Left lung (tissue), 10 donors: ENCODE data around the gene MOB2. TPM values are rescaled to one million over a fixed set of nuclear protein-coding genes. Genes with fewer than 3 reads are reported as not detected.
A peak's percentile ranks its signal among the peaks of the same experiment; 100 is the strongest.
"Not testable (repeated sequence)": the region's sequence is repeated elsewhere in the genome, so short reads cannot be mapped to it uniquely, and the experiment has no call there.

Experiments
- ATAC-seq: fragments of 200-7000 bp; cut with Tn5 transposase; one replicate; pipeline ENCODE4 v1.9.1; 2020; ENCODE audit warnings: moderate library complexity
- DNase-seq, 4 donors: peaks; one replicate each; pipeline ENCODE4 v3.0.0-alpha.2; 2013 to 2020
- H3K27ac ChIP-seq, 2 donors: fragments of 200-600 bp; sonication (generic) in 1 of 2; one replicate each; pipeline versions ENCODE4 v1.5.0 to v1.8.0; 2020 to 2021
- H3K27me3 ChIP-seq, 2 donors: fragments of 200-600 bp; sonication (generic) in 1 of 2; one replicate each; pipeline versions ENCODE4 v1.5.0 to v1.8.0; 2020 to 2021
- H3K36me3 ChIP-seq, 2 donors: fragments of 200-600 bp; sonication (generic) in 1 of 2; one replicate each; pipeline versions ENCODE4 v1.5.0 to v1.8.0; 2020 to 2021
- H3K4me1 ChIP-seq, 2 donors: fragments of 200-600 bp; one replicate each; pipeline ENCODE4 v1.8.0; 2021
- H3K4me3 ChIP-seq, 2 donors: fragments of 200-600 bp; sonication (generic) in 1 of 2; one replicate each; pipeline versions ENCODE4 v1.5.0 to v1.8.0; 2020 to 2021; ENCODE audit warnings: mild to moderate bottlenecking in 1 of 2
- H3K9me3 ChIP-seq, 2 donors: fragments of 200-600 bp; sonication (generic) in 1 of 2; one replicate each; pipeline versions ENCODE4 v1.5.0 to v1.8.0; 2020 to 2021
- intact Hi-C, 2 donors: fragments of 100-400 bp; cut with DNase I; formaldehyde crosslinking; loops; one replicate each; pipeline versions ENCODE4 v1.11.2 to v1.14.2; 2022
- polyA plus RNA-seq, 6 donors: library from polyadenylated mRNA; unstranded; fragments of 120-200 nt; gene quantifications; one replicate each; pipeline ENCODE4 v1.2.1, GENCODE V29; 2013; ENCODE audit not compliant: insufficient read length in 6 of 6
- total RNA-seq, 2 donors: library from RNA; stranded (reverse); fragmentation: NEBNext Ultra II Directional; extraction: Animal tissue kit (Norgen Biotek cat#: 25700); gene quantifications; one replicate each; pipeline ENCODE4 v1.2.1, GENCODE V29; 2021
- TF ChIP-seq, protein P1 (sequence below), 2 donors: fragments of 200-600 bp; sonication (generic) in 1 of 2; IDR thresholded peaks; one replicate each; pipeline versions ENCODE4 v1.5.0 to v1.8.0; 2021; ENCODE audit warnings: antibody characterized with exemption in 2 of 2
- donor health status: DM: no; HTN: yes; CAD: no.
- donor health status: DM: no; HTN: no; CAD: no.

MOB2 gene
- total and polyA plus RNA-seq, 8 donors = 36.1 to 41.3 (median 37.3) TPM

DNA sequence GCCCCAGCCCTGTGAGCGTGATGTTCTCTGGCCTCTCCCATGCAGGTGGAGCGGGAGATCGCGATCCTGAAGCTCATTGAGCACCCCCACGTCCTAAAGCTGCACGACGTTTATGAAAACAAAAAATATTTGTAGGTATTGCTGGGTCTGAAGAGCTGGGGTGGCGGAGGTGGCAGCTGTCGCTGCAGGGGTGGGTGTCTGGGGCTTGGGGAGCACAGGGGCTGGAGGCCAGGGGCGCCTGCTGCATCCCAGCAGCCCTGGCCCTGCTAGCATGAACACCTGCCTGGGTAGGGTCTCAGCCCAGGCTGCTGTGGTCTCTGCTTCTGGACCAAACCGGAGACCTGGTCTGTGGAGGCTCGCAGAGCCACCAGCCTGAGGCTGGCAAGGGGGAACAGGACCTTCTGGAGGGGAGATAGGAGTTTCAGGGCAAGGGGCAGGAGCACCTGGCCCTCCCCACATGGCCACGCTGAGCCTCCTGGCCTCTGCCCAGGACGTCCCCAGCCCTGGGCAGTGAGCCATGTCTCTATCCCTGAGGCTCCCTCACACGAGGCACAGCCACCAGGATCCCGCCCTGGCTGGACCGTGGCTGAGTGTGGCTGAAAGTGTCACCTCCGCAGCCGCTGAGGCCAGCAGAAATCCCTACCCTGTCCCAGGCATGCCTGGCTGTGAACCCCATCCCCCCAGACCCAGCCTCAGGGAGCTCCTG, 48.2 kb downstream of the MOB2 start:
- DNase-seq = no peak
- peaks cover 0 to 86% of the 10 kb centered on the region in 2 donors for H3K27me3 ChIP-seq
- H3K27ac ChIP-seq = no peak overlapping the region
- TF ChIP-seq, protein P1, sequence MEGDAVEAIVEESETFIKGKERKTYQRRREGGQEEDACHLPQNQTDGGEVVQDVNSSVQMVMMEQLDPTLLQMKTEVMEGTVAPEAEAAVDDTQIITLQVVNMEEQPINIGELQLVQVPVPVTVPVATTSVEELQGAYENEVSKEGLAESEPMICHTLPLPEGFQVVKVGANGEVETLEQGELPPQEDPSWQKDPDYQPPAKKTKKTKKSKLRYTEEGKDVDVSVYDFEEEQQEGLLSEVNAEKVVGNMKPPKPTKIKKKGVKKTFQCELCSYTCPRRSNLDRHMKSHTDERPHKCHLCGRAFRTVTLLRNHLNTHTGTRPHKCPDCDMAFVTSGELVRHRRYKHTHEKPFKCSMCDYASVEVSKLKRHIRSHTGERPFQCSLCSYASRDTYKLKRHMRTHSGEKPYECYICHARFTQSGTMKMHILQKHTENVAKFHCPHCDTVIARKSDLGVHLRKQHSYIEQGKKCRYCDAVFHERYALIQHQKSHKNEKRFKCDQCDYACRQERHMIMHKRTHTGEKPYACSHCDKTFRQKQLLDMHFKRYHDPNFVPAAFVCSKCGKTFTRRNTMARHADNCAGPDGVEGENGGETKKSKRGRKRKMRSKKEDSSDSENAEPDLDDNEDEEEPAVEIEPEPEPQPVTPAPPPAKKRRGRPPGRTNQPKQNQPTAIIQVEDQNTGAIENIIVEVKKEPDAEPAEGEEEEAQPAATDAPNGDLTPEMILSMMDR (IDR thresholded peaks at IDR 0.05) = no peak
- no peaks in the 10 kb centered on the region for H3K36me3 ChIP-seq
- H3K4me3 ChIP-seq = no peak overlapping the region
- no peaks in the 10 kb centered on the region for H3K4me1 ChIP-seq
- ATAC-seq = no peak
- intact Hi-C loops = no loop called here
- no peaks in the 10 kb centered on the region for H3K9me3 ChIP-seq

DNA sequence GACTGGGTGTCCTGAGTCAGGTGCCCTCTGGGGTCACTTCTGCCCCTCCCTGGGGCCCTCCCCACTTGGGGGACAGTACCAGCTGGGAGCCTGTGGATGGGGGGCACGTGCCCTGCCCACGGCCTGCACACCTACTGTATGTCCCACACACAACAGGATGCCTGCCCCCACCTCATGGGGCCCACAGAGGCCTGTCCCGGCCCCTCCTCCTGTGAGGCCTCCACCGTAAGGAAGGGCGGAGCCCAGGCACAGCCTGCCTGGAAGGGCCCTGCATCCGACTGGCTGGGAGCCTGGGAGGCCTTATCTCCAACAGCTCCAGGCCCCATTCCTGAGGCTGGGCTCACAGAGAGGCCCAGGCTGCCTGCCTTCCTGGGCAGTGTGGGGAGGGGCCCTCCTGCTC, 49.1 kb downstream of the MOB2 start:
- H3K4me3 ChIP-seq = no peak overlapping the region
- no peaks in the 10 kb centered on the region for H3K36me3 ChIP-seq
- no peaks in the 10 kb centered on the region for H3K4me1 ChIP-seq
- peaks cover 0 to 82% of the 10 kb centered on the region in 2 donors for H3K27me3 ChIP-seq
- no peaks in the 10 kb centered on the region for H3K9me3 ChIP-seq
- H3K27ac ChIP-seq = no peak overlapping the region
- TF ChIP-seq, protein P1 (IDR thresholded peaks at IDR 0.05) = no peak
- intact Hi-C loops = no loop called here
- DNase-seq (peak in 1 of 4 donors; percentile 68), ATAC-seq (peak; percentile 63)

DNA sequence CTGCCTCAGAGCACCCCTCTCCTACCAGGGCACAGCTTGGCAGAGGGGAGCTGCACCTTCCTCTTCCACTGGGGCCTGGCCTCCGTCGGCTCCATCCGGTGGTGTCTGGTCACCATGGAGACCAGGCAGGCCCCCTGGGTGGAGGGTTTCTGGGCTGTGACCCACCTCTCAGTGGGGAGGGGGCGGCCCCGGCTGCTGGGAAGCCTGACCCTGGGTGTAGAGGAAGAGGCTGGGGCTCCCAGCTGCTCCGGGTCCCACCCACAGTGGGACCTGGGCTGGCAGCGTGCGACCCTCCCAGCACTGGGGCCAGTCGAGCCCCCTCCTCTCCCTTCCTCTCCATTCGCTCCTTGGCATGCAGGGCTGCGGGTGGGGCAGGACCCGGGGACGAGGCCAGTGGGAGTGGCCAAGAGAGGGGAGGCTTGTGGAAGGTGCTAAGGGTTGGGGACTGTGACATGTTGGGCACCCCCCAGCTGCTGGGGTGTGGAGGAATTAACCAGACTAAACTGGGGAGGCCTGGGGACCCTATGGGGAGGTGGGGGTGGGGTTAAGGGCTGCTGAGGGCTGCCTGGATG, 50.0 kb downstream of the MOB2 start:
- TF ChIP-seq, protein P1 (IDR thresholded peaks at IDR 0.05) = no peak
- Histone ChIP-seq H3K27ac (no peak overlapping the region), H3K36me3 (no peaks in the 10 kb centered on the region), H3K4me1 (no peaks in the 10 kb centered on the region), H3K4me3 (no peak overlapping the region), H3K27me3 (peaks cover 0 to 75% of the 10 kb centered on the region in 2 donors), H3K9me3 (no peaks in the 10 kb centered on the region)
- DNase-seq (no peak), ATAC-seq (no peak)
- intact Hi-C loops = no loop called here

DNA sequence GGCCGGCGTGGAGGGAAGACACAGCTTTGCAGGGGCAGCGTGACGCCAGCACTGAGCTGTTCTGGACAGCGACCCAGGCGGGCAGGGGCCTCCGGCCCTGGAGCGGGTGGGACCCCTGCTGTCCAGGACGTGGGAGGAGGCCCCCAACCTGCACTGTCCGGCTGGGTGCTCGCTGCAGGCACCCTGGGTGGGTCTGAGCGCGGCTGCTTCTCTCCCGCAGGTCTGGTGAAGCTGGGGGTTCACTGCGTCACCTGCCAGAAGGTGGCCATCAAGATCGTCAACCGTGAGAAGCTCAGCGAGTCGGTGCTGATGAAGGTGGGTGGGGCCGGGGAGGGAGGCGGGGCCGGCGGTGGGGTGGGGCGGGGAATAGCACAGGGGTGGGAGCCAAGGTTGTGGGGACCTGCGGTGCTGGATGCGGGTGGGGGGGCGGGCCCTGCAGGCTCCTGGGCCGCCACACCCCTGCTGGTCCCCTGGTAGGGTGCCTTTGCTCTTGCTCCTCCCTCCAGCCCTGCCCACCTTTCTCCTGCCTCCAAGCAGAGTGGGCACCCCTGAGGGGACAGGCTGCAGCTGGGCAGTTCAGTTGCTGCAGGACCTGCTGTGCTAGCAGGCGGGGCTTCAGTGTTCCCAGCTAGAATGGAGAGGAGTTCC, 50.6 kb downstream of the MOB2 start:
- intact Hi-C loops = no loop called here
- peaks cover 0 to 75% of the 10 kb centered on the region in 2 donors for H3K27me3 ChIP-seq
- no peak overlapping the region for H3K4me3 ChIP-seq
- DNase-seq (no peak), ATAC-seq (no peak)
- no peaks in the 10 kb centered on the region for H3K9me3 ChIP-seq
- H3K4me1 ChIP-seq = no peaks in the 10 kb centered on the region
- H3K27ac ChIP-seq = no peak overlapping the region
- no peaks in the 10 kb centered on the region for H3K36me3 ChIP-seq
- TF ChIP-seq, protein P1 (IDR thresholded peaks at IDR 0.05) = no peak

DNA sequence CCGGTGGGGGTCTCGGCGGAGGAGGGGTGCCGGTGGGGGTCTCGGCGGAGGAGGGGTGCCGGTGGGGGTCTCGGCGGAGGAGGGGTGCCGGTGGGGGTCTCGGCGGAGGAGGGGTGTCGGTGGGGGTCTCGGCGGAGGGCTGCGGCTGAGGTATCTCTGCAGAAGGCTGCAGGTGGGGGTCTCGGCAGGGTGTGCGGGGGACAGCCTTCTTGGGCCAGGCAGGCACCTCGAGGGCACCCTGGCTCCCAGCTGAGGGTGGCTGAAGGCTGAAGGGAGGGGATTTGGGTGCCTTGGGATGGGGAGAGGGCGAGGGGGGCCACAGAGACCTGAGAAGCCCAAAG, 51.1 kb downstream of the MOB2 start:
- intact Hi-C loops, ATAC-seq: not testable (repeated sequence)

More for the DNA sequence above, 51.1 kb downstream of the MOB2 start:
- not testable (repeated sequence) for H3K36me3 ChIP-seq, H3K4me1 ChIP-seq, DNase-seq, H3K4me3 ChIP-seq, H3K9me3 ChIP-seq, H3K27ac ChIP-seq
- H3K27me3 ChIP-seq = peaks cover 0 to 71% of the 10 kb centered on the region in 2 donors
